Ascending aorta (tissue), 2 donors: Measurements from ENCODE around the gene SMAD2. TPM values are rescaled to one million over a fixed set of nuclear protein-coding genes. Genes with fewer than 3 reads are reported as not detected.
"Not testable (repeated sequence)": the region's sequence is repeated elsewhere in the genome, so short reads cannot be mapped to it uniquely, and the experiment has no call there.

Experiments used
- DNase-seq, 2 donors: peaks; one replicate each; pipeline ENCODE4 v3.0.0-alpha.2; 2019; ENCODE audit warnings: low spot score in 2 of 2
- H3K27ac ChIP-seq, 2 donors: fragments of 200-600 bp; sonication (generic); one replicate each; pipeline ENCODE4 v1.5.1; 2016 to 2017; ENCODE audit warnings: mild to moderate bottlenecking in 1 of 2
- H3K27me3 ChIP-seq: fragments of 200-600 bp; sonication (generic); one replicate; pipeline ENCODE4 v1.5.1; 2017
- H3K36me3 ChIP-seq, 2 donors: fragments of 200-600 bp; sonication (generic); one replicate each; pipeline ENCODE4 v1.5.1; 2016
- H3K4me1 ChIP-seq, 2 donors: fragments of 200-600 bp; sonication (generic); one replicate each; pipeline ENCODE4 v1.5.1; 2016 to 2017; ENCODE audit warnings: mild to moderate bottlenecking in 1 of 2
- H3K4me3 ChIP-seq, 2 donors: fragments of 200-600 bp; sonication (generic); one replicate each; pipeline ENCODE4 v1.5.1; 2016 to 2017; ENCODE audit warnings: mild to moderate bottlenecking in 1 of 2
- H3K9me3 ChIP-seq, 2 donors: fragments of 200-600 bp; sonication (generic); one replicate each; pipeline ENCODE4 v1.5.1; 2016
- CTCF ChIP-seq, 3 experiments: fragments of 200-600 bp in 2 of 3; fragments of 450-650 bp in 1 of 3; sonication (generic) in 2 of 3; IDR thresholded peaks; one replicate each; pipeline ENCODE4 v1.5.1; 2016 to 2019; ENCODE audit warnings: antibody characterized with exemption in 3 of 3, mild to moderate bottlenecking in 1 of 3, moderate library complexity in 1 of 3
- intact Hi-C: fragments of 100-400 bp; cut with DNase I; formaldehyde crosslinking; loops from one replicate; pipeline ENCODE4 v1.15.1; 2023
- total RNA-seq: library from RNA; depleted of rRNA; stranded (reverse); fragments of >200 nt; gene quantifications from one replicate; pipeline ENCODE4 v1.1.0, GENCODE V29; 2016

Gene SMAD2
- total RNA-seq, 1 donor from 2014 or later: 14.0 TPM

DNA sequence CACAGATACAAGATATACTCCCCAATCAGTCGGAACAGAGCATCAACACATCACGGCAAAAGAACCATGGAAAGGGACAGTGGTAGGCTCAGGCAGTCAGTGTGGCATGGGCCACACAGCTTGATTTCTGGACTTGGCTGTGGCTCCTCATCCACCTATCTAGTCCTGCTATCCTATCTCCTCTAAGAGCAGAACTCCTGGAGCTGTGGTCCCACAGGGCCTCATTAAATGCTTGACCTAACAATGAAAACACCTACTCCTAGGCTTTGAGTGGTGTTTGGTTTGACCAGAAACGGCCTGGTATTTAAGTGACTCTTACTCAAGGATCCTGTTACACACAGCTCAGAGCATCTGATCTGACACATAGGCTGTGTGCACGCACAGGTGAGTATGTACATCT, 33.6 kb upstream of the SMAD2 start:
- DNase-seq: no peak
- no peak overlapping the region for H3K4me3 ChIP-seq
- no peaks in the 10 kb centered on the region for H3K36me3 ChIP-seq
- no peak for TF ChIP-seq CTCF (IDR thresholded peaks at IDR 0.05)
- H3K4me1 ChIP-seq: peaks cover 0 to 12% of the 10 kb centered on the region in 2 donors
- peaks cover 10 to 12% of the 10 kb centered on the region in 2 donors for H3K9me3 ChIP-seq
- no peak overlapping the region for H3K27ac ChIP-seq
- intact Hi-C loops: no loop called here
- no peaks in the 10 kb centered on the region for H3K27me3 ChIP-seq

- H3K4me3 ChIP-seq, H3K36me3 ChIP-seq, H3K27me3 ChIP-seq, H3K27ac ChIP-seq, intact Hi-C loops, DNase-seq, H3K4me1 ChIP-seq: not testable (repeated sequence)
- H3K9me3 ChIP-seq: peaks cover 10 to 12% of the 10 kb centered on the region in 2 donors
Observed at GRCh38 chr18:47961003-47961402, 30.5 kb upstream of the SMAD2 start.

DNA sequence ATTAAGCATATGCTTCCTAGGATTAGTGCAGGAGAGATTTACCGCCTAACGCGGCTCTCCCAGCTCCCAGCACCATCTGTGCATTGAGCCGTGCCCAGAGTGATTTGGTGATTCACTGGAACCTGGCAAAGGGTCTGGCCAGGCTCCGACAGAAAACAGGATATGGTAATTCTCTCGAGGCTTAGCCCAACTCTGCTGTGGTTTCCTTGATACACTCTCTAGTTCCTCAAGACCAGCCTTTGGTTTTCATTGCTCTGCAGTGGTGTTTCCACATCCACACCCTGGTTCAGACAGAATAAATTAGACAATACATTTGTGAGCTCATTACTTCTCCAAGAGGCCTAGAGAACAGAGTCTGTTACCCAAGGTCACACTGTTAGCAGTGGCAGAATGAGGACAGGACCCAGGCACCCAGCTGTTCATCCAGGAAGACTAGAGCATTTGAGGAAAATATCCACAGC, 23.0 kb upstream of the SMAD2 start:
- no peak for TF ChIP-seq CTCF (IDR thresholded peaks at IDR 0.05)
- no peak overlapping the region for H3K4me3 ChIP-seq
- intact Hi-C loops: loop anchor here (2.0 kb wide), 1 partner anchor 23 kb away; the partner anchor contains the start of gene SMAD2
- peak overlapping the region; percentile 74 to 78 for H3K27ac ChIP-seq
- no peaks in the 10 kb centered on the region for H3K27me3 ChIP-seq
- no peaks in the 10 kb centered on the region for H3K36me3 ChIP-seq
- peak; percentile 13 to 82 for DNase-seq
- peaks cover 0 to 5% of the 10 kb centered on the region in 2 donors for H3K4me1 ChIP-seq
- no peaks in the 10 kb centered on the region for H3K9me3 ChIP-seq

GRCh38 chr18:47950511-47950910, 20.1 kb upstream of the SMAD2 start:
- Histone ChIP-seq H3K4me3 (no peak overlapping the region), H3K27me3 (no peaks in the 10 kb centered on the region), H3K4me1 (peaks cover 0 to 5% of the 10 kb centered on the region in 2 donors), H3K36me3 (no peaks in the 10 kb centered on the region), H3K9me3 (no peaks in the 10 kb centered on the region), H3K27ac (no peak overlapping the region)
- no peak for DNase-seq
- intact Hi-C loops: no loop called here
- no peak for TF ChIP-seq CTCF (IDR thresholded peaks at IDR 0.05)

GRCh38 chr18:47949202-47949601, 18.7 kb upstream of the SMAD2 start:
- no peak for TF ChIP-seq CTCF (IDR thresholded peaks at IDR 0.05)
- Histone ChIP-seq H3K4me3 (no peak overlapping the region), H3K4me1 (peaks cover 0 to 5% of the 10 kb centered on the region in 2 donors), H3K27ac (no peak overlapping the region), H3K9me3 (no peaks in the 10 kb centered on the region), H3K36me3 (no peaks in the 10 kb centered on the region), H3K27me3 (no peaks in the 10 kb centered on the region)
- DNase-seq: no peak
- intact Hi-C loops: no loop called here

- Histone ChIP-seq H3K9me3 (no peaks in the 10 kb centered on the region), H3K27me3 (no peaks in the 10 kb centered on the region), H3K36me3 (no peaks in the 10 kb centered on the region), H3K4me3 (no peak overlapping the region), H3K27ac (no peak overlapping the region), H3K4me1 (no peaks in the 10 kb centered on the region)
- DNase-seq: no peak
- no peak for TF ChIP-seq CTCF (IDR thresholded peaks at IDR 0.05)
- intact Hi-C loops: no loop called here
Observed at GRCh38 chr18:47946889-47947288, 16.4 kb upstream of the SMAD2 start.
